Small intestine (tissue), 7 donors: ENCODE measurements around the gene GPATCH8. TPM values are rescaled to one million over a fixed set of nuclear protein-coding genes. Genes with fewer than 3 reads are reported as not detected.

Experiments
- DNase-seq, 2 donors: peaks; one replicate each; pipeline versions ENCODE4 v3.0.0 to v3.0.0-alpha.2; 2013
- FAIRE-seq: peaks from 2 replicates; lab custom pipeline; 2012; peaks lifted over from hg19 to GRCh38; lab: Jason Lieb, UNC
- H3K27ac ChIP-seq, 3 donors: one replicate each; pipeline ENCODE4 v1.5.1; 2013; ENCODE audit warnings: low read length in 2 of 3, mild to moderate bottlenecking in 2 of 3, control low read depth in 1 of 3, inconsistent platforms in 1 of 3, low read depth in 1 of 3, moderate library complexity in 1 of 3
- H3K27me3 ChIP-seq, 3 donors: one replicate each; pipeline ENCODE4 v1.6.1; 2013; ENCODE audit warnings: low read length in 3 of 3, inconsistent platforms in 1 of 3; ENCODE audit not compliant: control insufficient read depth in 3 of 3, insufficient read depth in 3 of 3
- H3K36me3 ChIP-seq, 3 donors: one replicate each; pipeline ENCODE4 v1.6.1; 2013; ENCODE audit warnings: low read length in 3 of 3, inconsistent platforms in 1 of 3, low read depth in 1 of 3, mild to moderate bottlenecking in 1 of 3, moderate library complexity in 1 of 3; ENCODE audit not compliant: control insufficient read depth in 3 of 3, insufficient read depth in 2 of 3
- H3K4me1 ChIP-seq, 3 donors: one replicate each; pipeline ENCODE4 v1.6.1; 2013; ENCODE audit warnings: low read length in 2 of 3, inconsistent platforms in 1 of 3, low read depth in 1 of 3, mild to moderate bottlenecking in 1 of 3, moderate library complexity in 1 of 3; ENCODE audit not compliant: control insufficient read depth in 3 of 3, insufficient read depth in 2 of 3
- H3K4me3 ChIP-seq, 3 donors: one replicate each; pipeline ENCODE4 v1.5.1; 2013; ENCODE audit warnings: low read length in 3 of 3, control low read depth in 1 of 3, inconsistent platforms in 1 of 3, low read depth in 1 of 3, mild to moderate bottlenecking in 1 of 3, moderate library complexity in 1 of 3
- H3K9me3 ChIP-seq, 2 donors: one replicate each; pipeline ENCODE4 v1.6.1; 2013; ENCODE audit warnings: low read depth in 1 of 2, low read length in 1 of 2; ENCODE audit not compliant: control insufficient read depth in 2 of 2, insufficient read depth in 1 of 2
- whole genome bisulfite sequencing, 3 donors: extraction: QIAGEN DNeasy Blood & Tissue Kit; methylation state at CpG; one replicate each; pipeline ENCODE4 v1.1.7; 2013; 5-methylcytosine and 5-hydroxymethylcytosine counted together
- polyA plus RNA-seq, 4 donors: library from polyadenylated mRNA; stranded (reverse) in 3 of 4; unstranded in 1 of 4; fragments of 200-250 nt in 3 of 4; fragments of 120-200 nt in 1 of 4; gene quantifications; one replicate each; pipeline versions ENCODE4 v1.2.1 to v1.2.3, GENCODE V29; 2013
- donor health status: healthy with polysubstance abuse.
- donor health status: control.
- donor health status: control.
- donor health status: Bipolar disorder and iron deficiency.
- donor health status: healthy.

Gene GPATCH8
- polyA plus RNA-seq, 4 donors: 7.3 to 29.6 (median 10.7) TPM

DNA sequence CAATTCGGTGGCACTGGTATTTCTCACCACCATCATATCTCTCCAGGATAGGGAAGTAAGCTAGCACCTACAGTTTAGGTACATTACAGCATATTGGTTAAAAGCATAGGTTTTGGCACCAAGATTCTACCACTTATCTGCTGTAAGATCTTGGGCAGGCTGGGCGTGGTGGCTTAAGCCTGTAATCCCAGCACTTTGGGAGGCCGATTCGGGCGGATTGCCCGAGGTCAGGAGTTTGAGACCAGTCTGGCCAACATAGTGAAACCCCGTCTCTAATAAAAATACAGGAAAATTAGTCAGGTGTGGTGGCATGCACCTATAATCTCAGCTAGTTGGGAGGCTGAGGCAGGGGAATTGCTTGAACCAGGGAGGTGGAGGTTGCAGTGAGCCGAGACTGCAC lies 51.4 kb downstream of the GPATCH8 start:
- Histone ChIP-seq H3K9me3 (no peaks in the 10 kb centered on the region), H3K27me3 (no peaks in the 10 kb centered on the region), H3K36me3 (peaks cover 0 to 22% (median 0%) of the 10 kb centered on the region in 3 donors), H3K4me1 (no peaks in the 10 kb centered on the region), H3K27ac (no peak overlapping the region), H3K4me3 (no peak overlapping the region)
- FAIRE-seq (no peak), DNase-seq (no peak)
- WGBS, 3 donors: 92 to 94% (median 93%) methylated on average over 8 of the region's 8 CpGs

DNA sequence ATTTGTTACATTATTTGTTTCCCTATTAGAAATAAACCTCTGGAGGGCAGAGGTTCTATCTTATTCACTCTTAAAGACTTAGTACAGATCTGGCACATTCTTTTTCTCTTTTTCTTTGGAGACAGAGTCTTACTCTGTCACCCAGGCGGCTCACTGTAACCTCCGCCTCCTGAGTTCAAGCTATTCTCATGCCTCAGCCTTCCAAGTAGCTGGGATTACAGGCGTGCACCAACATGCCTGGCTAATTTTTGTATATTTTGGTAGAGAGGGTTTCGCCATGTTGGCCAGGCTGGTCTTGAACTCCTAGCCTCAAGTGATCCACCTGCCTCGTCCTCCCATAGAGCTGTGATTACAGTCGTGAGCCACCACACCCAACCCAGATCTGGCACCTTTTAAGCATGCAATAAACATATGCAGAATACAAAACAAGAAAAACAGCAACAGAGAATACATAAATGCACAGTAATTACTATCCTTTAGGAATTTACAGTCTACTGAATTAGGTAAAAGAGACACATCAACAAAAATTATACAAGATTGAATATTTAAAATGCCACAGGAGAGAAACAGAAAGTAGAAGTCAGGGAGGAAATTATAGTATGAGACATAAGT lies 52.1 kb downstream of the GPATCH8 start:
- Histone ChIP-seq H3K27me3 (no peaks in the 10 kb centered on the region), H3K27ac (no peak overlapping the region), H3K4me1 (no peaks in the 10 kb centered on the region), H3K36me3 (peaks cover 0 to 21% (median 0%) of the 10 kb centered on the region in 3 donors), H3K4me3 (no peak overlapping the region), H3K9me3 (no peaks in the 10 kb centered on the region)
- WGBS, 3 donors: 68 to 78% (median 76%) methylated on average over 6 of the region's 6 CpGs
- FAIRE-seq: no peak
- DNase-seq: no peak

DNA sequence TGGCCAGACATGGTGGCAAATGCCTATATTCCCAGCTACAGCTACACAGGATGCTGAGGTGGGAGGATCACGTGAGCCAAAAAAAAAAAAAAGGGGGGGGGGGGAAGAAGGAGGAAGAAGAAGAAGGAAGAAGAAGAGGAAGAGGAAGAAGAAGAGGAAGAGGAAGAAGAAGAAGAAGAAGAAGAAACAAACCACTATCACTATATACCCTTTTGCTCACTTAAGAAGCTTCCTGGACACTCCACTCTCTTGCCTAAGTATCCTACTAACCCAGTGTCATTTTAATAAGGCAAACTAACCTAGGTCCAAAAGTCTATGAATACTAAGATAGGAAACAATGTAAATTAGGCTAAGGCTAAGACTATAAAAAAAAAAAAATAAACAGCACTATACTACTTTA lies 54.8 kb downstream of the GPATCH8 start:
- DNase-seq (no peak), FAIRE-seq (no peak)
- H3K4me1 ChIP-seq: no peaks in the 10 kb centered on the region
- peaks cover 0 to 21% (median 0%) of the 10 kb centered on the region in 3 donors for H3K36me3 ChIP-seq
- H3K9me3 ChIP-seq: no peaks in the 10 kb centered on the region
- 81 to 89% (median 86%) methylated on average over 1 of the region's 1 CpG for WGBS, 3 donors
- H3K4me3 ChIP-seq: no peak overlapping the region
- H3K27me3 ChIP-seq: no peaks in the 10 kb centered on the region
- H3K27ac ChIP-seq: no peak overlapping the region

DNA sequence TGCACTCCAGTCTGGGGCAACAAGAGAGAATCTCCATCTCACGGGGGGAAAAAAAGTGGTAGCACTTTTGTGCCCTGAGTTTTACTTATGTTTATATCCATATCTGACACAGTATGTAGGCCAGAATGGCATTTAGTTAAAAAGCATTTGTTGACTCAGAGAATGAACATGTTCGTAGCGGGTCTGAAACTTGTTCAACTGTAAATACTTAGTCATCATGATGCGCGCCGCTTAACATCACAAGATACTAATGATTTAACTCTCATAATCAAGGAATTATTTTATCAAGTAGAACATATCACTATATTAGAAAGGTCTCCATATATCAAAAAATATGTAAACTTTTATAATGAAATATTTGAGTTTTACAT lies 58.5 kb downstream of the GPATCH8 start:
- no peak for DNase-seq
- Histone ChIP-seq H3K27me3 (no peaks in the 10 kb centered on the region), H3K36me3 (peaks cover 0 to 21% (median 0%) of the 10 kb centered on the region in 3 donors), H3K4me3 (no peak overlapping the region), H3K4me1 (no peaks in the 10 kb centered on the region), H3K9me3 (no peaks in the 10 kb centered on the region), H3K27ac (no peak overlapping the region)
- WGBS, 3 donors: 93 to 97% (median 95%) methylated on average over 6 of the region's 6 CpGs
- no peak for FAIRE-seq

DNA sequence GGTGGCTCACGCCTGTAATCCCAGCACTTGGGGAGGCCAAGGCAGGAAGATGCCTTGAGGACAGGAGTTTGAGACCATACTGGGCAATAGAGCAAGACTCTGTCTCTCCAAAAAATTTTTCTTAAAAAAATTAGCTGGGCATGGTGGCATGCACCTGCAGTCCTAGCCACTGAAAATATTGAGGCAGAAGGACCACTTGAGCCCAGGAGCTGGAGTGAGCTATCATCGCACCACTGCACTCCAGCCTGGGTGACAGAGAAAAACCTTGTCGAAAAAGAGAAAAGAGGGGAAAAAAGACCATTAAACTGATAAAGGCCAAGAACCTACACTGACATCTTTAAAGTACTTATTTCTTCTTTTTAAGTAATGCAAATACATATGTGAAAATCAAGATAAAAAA lies 60.4 kb downstream of the GPATCH8 start:
- DNase-seq (no peak), FAIRE-seq (no peak)
- Histone ChIP-seq H3K4me3 (no peak overlapping the region), H3K27me3 (no peaks in the 10 kb centered on the region), H3K36me3 (peaks cover 0 to 22% (median 0%) of the 10 kb centered on the region in 3 donors), H3K27ac (no peak overlapping the region), H3K9me3 (no peaks in the 10 kb centered on the region), H3K4me1 (no peaks in the 10 kb centered on the region)
- 92 to 96% (median 95%) methylated on average over 3 of the region's 3 CpGs for WGBS, 3 donors

DNA sequence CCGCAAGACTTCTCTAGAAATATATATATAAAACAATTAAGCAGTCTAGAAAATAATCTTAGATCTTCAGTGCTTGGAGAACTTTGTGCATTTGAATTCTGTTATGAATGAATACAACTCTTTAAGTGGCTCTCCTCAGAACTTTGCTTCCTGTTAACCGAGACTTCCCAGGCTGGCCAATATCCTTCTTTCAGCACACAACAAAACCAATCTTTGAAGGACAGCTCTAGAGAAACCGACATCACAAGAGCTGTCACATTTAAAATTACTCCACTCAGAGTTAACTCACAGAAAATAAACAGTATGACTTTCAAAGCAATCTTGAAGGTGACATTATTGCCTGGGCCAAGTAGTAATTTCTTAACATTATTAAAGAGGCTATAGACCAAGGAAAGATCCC lies 64.0 kb downstream of the GPATCH8 start:
- no peak for FAIRE-seq
- no peak overlapping the region for H3K27ac ChIP-seq
- 67 to 90% (median 74%) methylated on average over 3 of the region's 3 CpGs for WGBS, 3 donors

DNA sequence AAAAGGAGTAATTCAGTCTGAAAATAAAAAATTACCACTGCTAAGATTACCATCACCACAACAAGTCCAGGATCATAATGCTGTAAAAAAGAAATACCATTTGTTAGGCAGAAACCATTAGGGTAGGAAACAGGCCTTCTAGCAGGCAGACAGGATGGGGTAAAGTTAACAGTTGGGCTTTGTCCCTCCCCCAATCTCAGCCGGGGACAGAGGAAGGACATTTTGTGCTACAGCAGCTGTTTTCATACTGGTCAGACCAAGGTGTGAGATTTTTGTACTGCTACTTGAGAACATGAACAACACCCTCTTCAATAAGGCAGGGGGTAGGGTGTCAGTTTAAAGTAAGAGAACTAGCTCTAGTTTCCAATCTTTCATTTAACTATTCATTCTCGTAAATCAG lies 64.6 kb downstream of the GPATCH8 start:
- DNase-seq (peak in 1 of 2 donors; percentile 49), FAIRE-seq (no peak)
- Histone ChIP-seq H3K27ac (no peak overlapping the region), H3K27me3 (no peaks in the 10 kb centered on the region), H3K36me3 (peaks cover 0 to 25% (median 6%) of the 10 kb centered on the region in 3 donors), H3K4me1 (no peaks in the 10 kb centered on the region), H3K4me3 (no peak overlapping the region), H3K9me3 (no peaks in the 10 kb centered on the region)
- WGBS, 3 donors: 53 to 73% (median 61%) methylated on average over 2 of the region's 2 CpGs

More for the DNA sequence above, 64.0 kb downstream of the GPATCH8 start:
- H3K4me1 ChIP-seq: no peaks in the 10 kb centered on the region
- H3K36me3 ChIP-seq: peaks cover 0 to 23% (median 6%) of the 10 kb centered on the region in 3 donors
- DNase-seq: no peak
- no peaks in the 10 kb centered on the region for H3K27me3 ChIP-seq
- no peaks in the 10 kb centered on the region for H3K9me3 ChIP-seq
- H3K4me3 ChIP-seq: no peak overlapping the region

DNA sequence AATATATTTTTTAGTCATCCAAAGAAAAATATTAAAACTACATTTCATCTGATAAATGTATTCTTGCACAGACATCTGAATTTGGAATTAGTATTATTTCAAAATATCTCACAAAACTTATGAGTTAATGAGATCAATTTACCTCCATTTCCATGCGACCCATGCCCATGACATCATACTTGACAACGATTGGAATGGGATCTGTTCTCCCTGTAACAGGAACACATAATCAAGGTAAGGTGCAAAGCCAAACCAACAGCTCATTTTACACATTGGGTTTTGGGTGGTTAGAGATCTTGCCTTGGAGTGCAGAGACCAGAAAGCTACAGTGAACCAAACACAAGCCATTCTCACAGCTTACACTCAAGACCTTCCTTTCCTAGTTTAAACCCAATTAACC lies 66.9 kb downstream of the GPATCH8 start:
- Histone ChIP-seq H3K27ac (no peak overlapping the region), H3K9me3 (no peaks in the 10 kb centered on the region), H3K36me3 (peaks cover 0 to 24% (median 13%) of the 10 kb centered on the region in 3 donors), H3K4me3 (no peak overlapping the region), H3K27me3 (no peaks in the 10 kb centered on the region), H3K4me1 (no peaks in the 10 kb centered on the region)
- 73 to 87% (median 81%) methylated on average over 2 of the region's 2 CpGs for WGBS, 3 donors
- FAIRE-seq (no peak), DNase-seq (no peak)
